Stimulated activated CD4-positive, alpha-beta T cell treated with anti-CD3 and anti-CD28 coated beads, TNF-alpha, amount 100 ng/mL, for 24 hours (primary cell): Measurements from ENCODE around the gene KAT8.

Source experiments
- DNase-seq, 3 experiments: peaks; one replicate each; pipeline ENCODE4 v3.0.0-alpha.2; 2020; ENCODE audit warnings: low read depth in 3 of 3

The KAT8 gene

GRCh38 chr16:31117384-31118222 lies at the start of gene KAT8:
TSS of gene KAT8 (plus strand) at chr16:31117664. CDS start at chr16:31117682, 18 bp downstream.
- DNase-seq = peak; percentile 94 to 98 (median 98)

GRCh38 chr16:31071861-31072260 lies 45.6 kb upstream of the KAT8 start:
- no peak for DNase-seq

GRCh38 chr16:31072540-31073141 lies 44.8 kb upstream of the KAT8 start:
- peak in 1 of 3 experiments; percentile 30 for DNase-seq

- peak; percentile 77 to 91 (median 78) for DNase-seq
Observed at GRCh38 chr16:31073142-31073969, 44.1 kb upstream of the KAT8 start.

- DNase-seq = peak; percentile 93 to 99 (median 98)
Observed at GRCh38 chr16:31073970-31074813, 43.3 kb upstream of the KAT8 start, which contains the start of the genes ZNF646 and ZNF668. TSS of gene ZNF646 (plus strand) at chr16:31074422. CDS start at chr16:31076325, 1,903 bp downstream. TSS of gene ZNF668 (minus strand) at chr16:31074240. CDS start at chr16:31064459, 9,781 bp downstream.

GRCh38 chr16:31074814-31075183 lies 42.7 kb upstream of the KAT8 start:
- DNase-seq = no peak

- no peak for DNase-seq
Observed at GRCh38 chr16:31076319-31076718, 41.1 kb upstream of the KAT8 start.

- DNase-seq = no peak
Observed at GRCh38 chr16:31077024-31077423, 40.4 kb upstream of the KAT8 start.

- DNase-seq = no peak
Observed at GRCh38 chr16:31077592-31078396, 39.7 kb upstream of the KAT8 start.

- DNase-seq = no peak
Observed at GRCh38 chr16:31078597-31079341, 38.7 kb upstream of the KAT8 start.

GRCh38 chr16:31079342-31079944 lies 38.0 kb upstream of the KAT8 start:
- DNase-seq = no peak

- DNase-seq = no peak
Observed at GRCh38 chr16:31080035-31080629, 37.3 kb upstream of the KAT8 start.

- no peak for DNase-seq
Observed at GRCh38 chr16:31080756-31081419, 36.6 kb upstream of the KAT8 start.

- no peak for DNase-seq
Observed at GRCh38 chr16:31081428-31082351, 35.8 kb upstream of the KAT8 start.

- no peak for DNase-seq
Observed at GRCh38 chr16:31082368-31083045, 35.0 kb upstream of the KAT8 start.

- DNase-seq = no peak
Observed at GRCh38 chr16:31083081-31083480, 34.4 kb upstream of the KAT8 start.

- no peak for DNase-seq
Observed at GRCh38 chr16:31083556-31083955, 33.9 kb upstream of the KAT8 start.
